SJCRH30 (cell line): ENCODE measurements around the gene ZNF765. TPM values are rescaled to one million over a fixed set of nuclear protein-coding genes. Genes with fewer than 3 reads are reported as not detected.
"Not testable (repeated sequence)": the region's sequence is repeated elsewhere in the genome, so short reads cannot be mapped to it uniquely, and the experiment has no call there.

Experiments used
- DNase-seq, 2 experiments: peaks; one replicate each; pipeline ENCODE4 v3.0.0-alpha.2; 2015 to 2020
- H3K27ac ChIP-seq: fragments of 250-450 bp; sonication (Bioruptor Pico); 2 replicates; pipeline ENCODE4 v1.5.1; 2020; ENCODE audit warnings: mild to moderate bottlenecking, moderate library complexity
- H3K27me3 ChIP-seq: fragments of 250-450 bp; sonication (Bioruptor Pico); 2 replicates; pipeline ENCODE4 v1.5.1; 2020; ENCODE audit warnings: mild to moderate bottlenecking, moderate library complexity
- H3K36me3 ChIP-seq: fragments of 250-450 bp; sonication (Bioruptor Pico); 2 replicates; pipeline ENCODE4 v1.5.1; 2020; ENCODE audit warnings: mild to moderate bottlenecking, moderate library complexity
- H3K4me1 ChIP-seq: fragments of 250-450 bp; sonication (Bioruptor Pico); 2 replicates; pipeline ENCODE4 v1.5.1; 2020; ENCODE audit warnings: mild to moderate bottlenecking, moderate library complexity
- H3K4me3 ChIP-seq: fragments of 250-450 bp; sonication (Bioruptor Pico); 2 replicates; pipeline ENCODE4 v1.5.1; 2020; ENCODE audit warnings: mild to moderate bottlenecking, moderate library complexity
- H3K9me3 ChIP-seq: fragments of 250-450 bp; sonication (Bioruptor Pico); replicated peaks from 2 replicates; pipeline ENCODE4 v1.5.1; 2020; ENCODE audit warnings: mild to moderate bottlenecking, moderate library complexity
- total RNA-seq: library from RNA; depleted of rRNA; stranded (reverse); fragments of >200 nt; shearing (Covaris generic); gene quantifications from 2 replicates; pipeline ENCODE4 v1.2.3, GENCODE V29; 2014

ZNF765 gene
- total RNA-seq, 1 experiment from 2014 or later, result 15.4 TPM

GRCh38 chr19:53394522-53394973 is 401 bp upstream of the ZNF765 start:
- no peaks in the 10 kb centered on the region for H3K4me1 ChIP-seq
- H3K27me3 ChIP-seq, result no peaks in the 10 kb centered on the region
- H3K36me3 ChIP-seq, result peaks cover 16% of the 10 kb centered on the region
- peak overlapping the region; percentile 82 for H3K4me3 ChIP-seq
- peak overlapping the region; percentile 60 for H3K27ac ChIP-seq
- peak; percentile 80 to 81 for DNase-seq
- no peaks in the 10 kb centered on the region for H3K9me3 ChIP-seq

DNA sequence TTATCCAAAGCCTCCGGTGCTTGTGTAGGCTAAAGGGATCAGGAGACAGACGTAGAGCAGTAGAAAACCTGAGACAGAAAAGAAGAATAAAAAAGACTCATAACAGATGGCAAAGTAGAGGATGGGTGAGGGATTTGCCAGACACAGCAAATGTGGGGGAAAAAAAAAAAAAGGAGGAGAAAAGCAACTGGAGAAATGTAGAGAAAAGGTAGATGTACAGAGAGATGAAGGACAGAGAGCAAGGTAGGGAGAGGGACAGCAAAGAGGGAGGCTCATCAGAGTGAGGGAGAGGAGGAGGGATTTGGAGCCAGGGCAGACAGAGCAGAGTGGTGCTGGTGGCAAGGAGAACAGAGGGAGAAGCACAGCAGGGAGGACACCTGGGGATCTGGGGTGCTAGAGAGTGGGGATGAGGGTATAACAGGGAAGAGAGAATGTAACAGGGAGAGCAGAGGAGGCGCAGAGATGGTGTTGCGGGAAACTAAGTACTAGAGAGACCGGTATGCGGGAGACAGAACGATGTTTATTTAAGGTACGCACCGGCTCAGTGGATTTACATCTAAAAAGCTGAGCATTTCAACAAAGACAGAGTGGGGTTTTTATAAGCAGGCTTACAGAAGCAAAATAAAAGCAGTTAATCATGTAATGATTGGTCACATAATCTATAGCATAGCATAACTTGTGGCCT is 1.0 kb downstream of the ZNF765 start:
- H3K27ac ChIP-seq, result peak overlapping the region; percentile 60; the same call in 1 of the 2 replicates
- not testable (repeated sequence) for H3K9me3 ChIP-seq
- peak in 1 of 2 experiments; percentile 5 for DNase-seq

GRCh38 chr19:53396525-53396868 is 1.5 kb downstream of the ZNF765 start:
- no peak overlapping the region for H3K27ac ChIP-seq
- H3K36me3 ChIP-seq, result peaks cover 29% of the 10 kb centered on the region
- H3K4me1 ChIP-seq, result no peaks in the 10 kb centered on the region
- DNase-seq, result no peak
- no peaks in the 10 kb centered on the region for H3K9me3 ChIP-seq
- no peaks in the 10 kb centered on the region for H3K27me3 ChIP-seq
- peak overlapping the region; percentile 16 for H3K4me3 ChIP-seq

More for the DNA sequence above, 1.0 kb downstream of the ZNF765 start:
- Histone ChIP-seq H3K36me3 (peaks cover 27% of the 10 kb centered on the region), H3K4me3 (peak overlapping the region; percentile 82)
- not testable (repeated sequence) for H3K27me3 ChIP-seq, H3K4me1 ChIP-seq

GRCh38 chr19:53397918-53398317 is 3.0 kb downstream of the ZNF765 start:
- not testable (repeated sequence) for DNase-seq, H3K27ac ChIP-seq, H3K9me3 ChIP-seq, H3K4me3 ChIP-seq, H3K27me3 ChIP-seq, H3K4me1 ChIP-seq
- H3K36me3 ChIP-seq, result peaks cover 34% of the 10 kb centered on the region

- H3K4me3 ChIP-seq, result no peak overlapping the region
- no peaks in the 10 kb centered on the region for H3K27me3 ChIP-seq
- H3K36me3 ChIP-seq, result peaks cover 34% of the 10 kb centered on the region
- H3K9me3 ChIP-seq, result peaks cover 22% of the 10 kb centered on the region
- no peak for DNase-seq
- H3K27ac ChIP-seq, result no peak overlapping the region
- no peaks in the 10 kb centered on the region for H3K4me1 ChIP-seq
Measured at GRCh38 chr19:53409505-53410204, 14.7 kb downstream of the ZNF765 start.

- H3K36me3 ChIP-seq, H3K4me3 ChIP-seq, H3K27ac ChIP-seq, H3K9me3 ChIP-seq, H3K27me3 ChIP-seq, H3K4me1 ChIP-seq: not testable (repeated sequence)
- peak; percentile 10 to 34 for DNase-seq
Measured at GRCh38 chr19:53420520-53421315, 25.8 kb downstream of the ZNF765 start.

DNA sequence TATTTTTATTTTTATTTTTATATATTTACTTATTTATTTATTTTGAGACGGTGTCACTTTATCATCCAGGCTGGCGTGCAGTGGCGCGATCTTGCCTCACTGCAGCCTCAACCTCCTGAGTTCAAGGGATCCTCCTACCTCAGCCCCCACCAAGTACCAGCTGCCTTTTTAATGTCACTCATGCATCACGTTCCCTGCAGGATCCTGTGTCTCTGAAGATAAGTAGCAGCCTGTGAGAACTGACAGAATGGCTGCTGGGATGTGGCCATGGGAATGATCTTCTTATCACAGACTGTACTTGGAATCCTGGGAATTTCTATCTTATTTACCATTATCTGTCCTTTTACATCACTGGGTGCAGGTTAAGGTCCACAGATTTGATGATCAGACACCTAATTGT is 27.6 kb downstream of the ZNF765 start:
- Histone ChIP-seq H3K27ac (no peak overlapping the region), H3K4me1 (no peaks in the 10 kb centered on the region), H3K4me3 (no peak overlapping the region), H3K36me3 (no peaks in the 10 kb centered on the region), H3K27me3 (no peaks in the 10 kb centered on the region), H3K9me3 (no peaks in the 10 kb centered on the region)
- DNase-seq, result no peak

GRCh38 chr19:53423074-53423473 is 28.1 kb downstream of the ZNF765 start:
- not testable (repeated sequence) for H3K4me3 ChIP-seq, H3K27me3 ChIP-seq, H3K27ac ChIP-seq, H3K4me1 ChIP-seq, H3K9me3 ChIP-seq, DNase-seq, H3K36me3 ChIP-seq

DNA sequence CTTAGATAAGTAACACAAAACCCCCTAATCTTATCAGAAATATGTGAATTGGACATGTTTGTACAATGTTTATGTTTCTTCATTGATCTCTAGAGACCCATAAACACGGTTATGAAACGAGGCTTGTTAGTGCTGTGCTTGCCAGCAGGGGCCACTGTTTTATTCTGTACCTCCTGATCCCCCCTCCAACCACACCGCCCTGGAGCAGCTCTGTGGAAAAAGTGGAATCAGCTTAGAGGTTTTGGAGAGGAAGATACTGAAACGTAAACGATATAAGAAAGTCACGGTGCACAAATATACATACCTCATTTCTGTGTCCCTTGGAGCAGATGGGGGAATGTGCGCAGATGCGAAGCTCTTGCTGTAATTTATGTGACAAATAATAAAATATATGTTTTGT is 28.7 kb downstream of the ZNF765 start:
- H3K9me3 ChIP-seq, H3K4me3 ChIP-seq, H3K27ac ChIP-seq, H3K36me3 ChIP-seq, H3K27me3 ChIP-seq, H3K4me1 ChIP-seq: not testable (repeated sequence)
- DNase-seq, result peak; percentile 16 to 34

GRCh38 chr19:53424968-53425597 is 30.1 kb downstream of the ZNF765 start:
- DNase-seq, result peak; percentile 71 to 84

DNA sequence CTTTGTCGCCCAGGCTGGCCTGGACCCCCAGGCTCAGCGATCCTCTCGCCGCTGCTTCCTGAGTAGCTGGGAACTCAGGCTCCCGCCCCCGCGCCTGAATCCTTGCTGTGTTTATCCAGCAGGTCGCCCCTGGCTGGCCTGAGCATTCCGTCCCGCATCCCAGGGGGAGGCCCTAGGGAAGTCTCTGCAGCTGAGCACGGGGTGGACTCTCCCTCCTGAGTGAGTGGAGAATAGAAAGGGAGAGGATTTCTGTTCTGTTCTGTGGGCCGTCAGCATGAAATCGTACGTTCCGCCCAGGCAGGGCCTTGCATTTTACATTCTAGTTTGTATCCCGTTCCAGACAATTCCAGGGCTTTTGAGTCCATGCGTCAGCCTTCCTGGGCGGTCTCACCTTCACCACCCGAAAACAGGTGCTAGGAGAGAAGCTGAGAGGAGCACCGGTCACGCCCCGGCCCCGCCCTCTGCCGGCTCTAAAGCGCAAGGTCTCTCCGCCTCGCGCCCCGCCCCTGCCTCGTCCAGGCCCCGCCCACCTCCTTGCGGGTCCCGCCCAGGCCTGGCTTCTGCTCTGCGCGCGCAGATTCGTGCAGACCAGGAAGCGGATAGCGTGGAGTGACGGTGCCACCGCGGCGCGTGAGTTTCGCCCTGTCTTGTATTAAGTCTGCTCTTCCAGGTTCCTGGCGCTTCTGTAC is 36.6 kb downstream of the ZNF765 start, which contains the start of gene ZNF761:
ZNF761 (plus strand) TSS at position 586 of the 689 bp plus-strand sequence. CDS start 15,285 bp downstream, outside the sequence.
- H3K9me3 ChIP-seq, result no peaks in the 10 kb centered on the region
- H3K4me3 ChIP-seq, result peak within 1 kb of the TSS; percentile 80
- H3K4me1 ChIP-seq, result no peaks in the 10 kb centered on the region
- peak within 1 kb of the TSS; percentile 61 for H3K27ac ChIP-seq
- DNase-seq, result peak; percentile 95 to 96
- H3K36me3 ChIP-seq, result peaks cover 7% of the 10 kb centered on the region; the same call in 1 of the 2 replicates
- no peaks in the 10 kb centered on the region for H3K27me3 ChIP-seq

More at GRCh38 chr19:53424968-53425597, 30.1 kb downstream of the ZNF765 start:
- H3K9me3 ChIP-seq, result no peaks in the 10 kb centered on the region
- no peaks in the 10 kb centered on the region for H3K4me1 ChIP-seq
- H3K4me3 ChIP-seq, result no peak overlapping the region
- H3K36me3 ChIP-seq, result no peaks in the 10 kb centered on the region
- H3K27ac ChIP-seq, result no peak overlapping the region
- H3K27me3 ChIP-seq, result no peaks in the 10 kb centered on the region

- peak overlapping the region; percentile 80 for H3K4me3 ChIP-seq
- H3K36me3 ChIP-seq, result peaks cover 7% of the 10 kb centered on the region; the same call in 1 of the 2 replicates
- DNase-seq, result peak; percentile 26 to 32
- no peaks in the 10 kb centered on the region for H3K4me1 ChIP-seq
- H3K27me3 ChIP-seq, result no peaks in the 10 kb centered on the region
- no peaks in the 10 kb centered on the region for H3K9me3 ChIP-seq
- H3K27ac ChIP-seq, result peak overlapping the region; percentile 61
Measured at GRCh38 chr19:53432088-53432661, 37.2 kb downstream of the ZNF765 start.

- H3K4me3 ChIP-seq, H3K9me3 ChIP-seq, H3K27me3 ChIP-seq, DNase-seq, H3K4me1 ChIP-seq, H3K27ac ChIP-seq: not testable (repeated sequence)
- H3K36me3 ChIP-seq, result peaks cover 41% of the 10 kb centered on the region
Measured at GRCh38 chr19:53443809-53444208, 48.9 kb downstream of the ZNF765 start.

DNA sequence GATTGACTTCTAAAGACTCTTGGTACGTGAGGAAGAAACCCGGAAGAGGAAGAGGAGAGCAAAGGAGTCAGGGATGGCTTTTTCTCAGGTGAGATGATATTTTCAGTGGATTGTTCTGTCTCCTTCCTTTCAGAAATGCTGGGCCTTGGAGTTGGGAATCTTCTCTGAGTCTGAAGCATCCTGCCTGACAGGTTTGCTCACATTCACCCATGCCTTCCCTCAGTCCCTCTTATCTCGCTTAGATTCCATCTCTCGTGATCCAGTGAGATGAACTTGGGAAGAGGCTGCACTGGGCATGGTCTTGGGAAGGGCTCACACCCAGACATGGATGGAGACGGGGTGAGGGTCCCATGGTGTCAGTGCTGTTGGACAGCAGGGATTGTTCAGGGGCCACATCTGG is 52.2 kb downstream of the ZNF765 start:
- H3K4me3 ChIP-seq, H3K27me3 ChIP-seq, DNase-seq, H3K4me1 ChIP-seq, H3K27ac ChIP-seq, H3K9me3 ChIP-seq: not testable (repeated sequence)
- peaks cover 46% of the 10 kb centered on the region for H3K36me3 ChIP-seq
